HepG2 (cell line): ENCODE results near the gene CLCN4. TPM values are rescaled to one million over a fixed set of nuclear protein-coding genes. Genes with fewer than 3 reads are reported as not detected.

Source experiments
- ATAC-seq: fragments of 200-7000 bp; cut with Tn5 transposase; 3 replicates; pipeline ENCODE4 v1.9.1; 2020; ENCODE audit warnings: mild to moderate bottlenecking, moderate library complexity
- BruUV-seq: library from RNA; stranded (reverse); fragments of 400-500 nt; replicated peaks from 2 replicates; lab custom pipeline; 2021; lab: Mats Ljungman, UMichigan
- CTCF ChIA-PET: fragments of 300-600 bp; formaldehyde crosslinking; extraction: SDS; loops from one replicate; lab custom pipeline; 2021; ENCODE audit warnings: low total read pairs, inconsistent platforms, low intra/inter-chr PET ratio; lab: Yijun Ruan, JAX
- POLR2A ChIA-PET: fragments of 350-600 bp; sonication (Branson Sonifier 250); formaldehyde crosslinking; loops from one replicate; lab custom pipeline; 2020; ENCODE audit warnings: antibody characterized with exemption, inconsistent platforms; lab: Yijun Ruan, JAX
- DNase-seq: peaks from one replicate; pipeline ENCODE4 v3.0.0-alpha.2; 2015; ENCODE audit warnings: low spot score
- FAIRE-seq: peaks from 3 replicates; lab custom pipeline; 2011; peaks lifted over from hg19 to GRCh38; lab: Jason Lieb, UNC
- H2AFZ ChIP-seq: one replicate; pipeline ENCODE4 v1.6.1; 2011; ENCODE audit warnings: low read length, inconsistent platforms
- H3K27ac ChIP-seq: fragments of 300-600 bp; 3 replicates; pipeline ENCODE4 v1.8.0; 2011; ENCODE audit warnings: mixed run types, mild to moderate bottlenecking, mixed read lengths, low read length, inconsistent platforms; ENCODE audit not compliant: insufficient read depth; ENCODE audit errors: extremely low read length
- H3K27me3 ChIP-seq, 2 experiments: fragments of 200-600 bp in 1 of 2; 2 replicates in 1 of 2; 3 replicates in 1 of 2; pipeline versions ENCODE4 v1.6.0 to v1.8.0; 2011; ENCODE audit warnings: low read length in 2 of 2, mild to moderate bottlenecking in 2 of 2, moderate library complexity in 2 of 2, inconsistent platforms in 1 of 2; ENCODE audit not compliant: insufficient read depth in 2 of 2, control insufficient read depth in 1 of 2
- H3K36me3 ChIP-seq, 2 experiments: fragments of 200-600 bp in 1 of 2; replicated peaks in 1 of 2; 2 replicates in 1 of 2; 3 replicates in 1 of 2; pipeline versions ENCODE4 v1.5.1 to v1.8.0; 2011; ENCODE audit warnings: low read length in 2 of 2, inconsistent platforms in 1 of 2; ENCODE audit not compliant: insufficient read depth in 2 of 2, control insufficient read depth in 1 of 2
- H3K4me1 ChIP-seq: 2 replicates; pipeline ENCODE4 v1.5.1; 2012; ENCODE audit warnings: low read length, inconsistent platforms; ENCODE audit not compliant: insufficient read depth
- H3K4me2 ChIP-seq: 2 replicates; pipeline ENCODE4 v1.6.0; 2011; ENCODE audit warnings: low read depth, low read length, inconsistent platforms
- H3K4me3 ChIP-seq, 3 experiments: fragments of 200-600 bp in 1 of 3; sonication (generic), shearing (Covaris generic) in 1 of 3; replicated peaks in 1 of 3; 2 replicates each; pipeline ENCODE4 v1.5.1; 2011 to 2016; ENCODE audit warnings: low read length in 3 of 3, inconsistent platforms in 2 of 3, low read depth in 2 of 3, mild to moderate bottlenecking in 2 of 3, control low read depth in 1 of 3, mixed read lengths in 1 of 3; ENCODE audit not compliant: insufficient read depth in 1 of 3
- H3K79me2 ChIP-seq: one replicate; pipeline ENCODE4 v1.6.1; 2011; ENCODE audit warnings: low read length, inconsistent platforms; ENCODE audit not compliant: insufficient read depth
- H3K9ac ChIP-seq: 2 replicates; pipeline ENCODE4 v1.6.0; 2011; ENCODE audit warnings: mild to moderate bottlenecking, low read depth, low read length, inconsistent platforms; ENCODE audit not compliant: insufficient read depth
- H3K9me3 ChIP-seq: 2 replicates; pipeline ENCODE4 v1.5.1; 2012; ENCODE audit warnings: mild to moderate bottlenecking, low read length
- H4K20me1 ChIP-seq: 2 replicates; pipeline ENCODE4 v1.6.0; 2011; ENCODE audit warnings: inconsistent platforms, mild to moderate bottlenecking, low read length, moderate library complexity; ENCODE audit not compliant: insufficient read depth
- CHCHD3 ChIP-seq: sonication (generic); formaldehyde crosslinking; IDR thresholded peaks from 2 replicates; pipeline ENCODE4 v1.8.0; 2022; ENCODE audit warnings: mild to moderate bottlenecking, missing genetic modification reagents, moderate library complexity
- CREM ChIP-seq, 2 experiments: sonication (generic) in 1 of 2; formaldehyde crosslinking in 1 of 2; IDR thresholded peaks; 2 replicates each; pipeline versions ENCODE4 v1.4.0 to v1.6.1; 2016 to 2020; ENCODE audit warnings: antibody characterized with exemption in 1 of 2, mild to moderate bottlenecking in 1 of 2, missing genetic modification reagents in 1 of 2
- ELF3 ChIP-seq: IDR thresholded peaks from 2 replicates; pipeline ENCODE4 v1.6.1; 2016; ENCODE audit warnings: missing genetic modification reagents, missing compliant biosample characterization
- FOXP4 ChIP-seq: sonication (generic); formaldehyde crosslinking; IDR thresholded peaks from 2 replicates; pipeline ENCODE4 v1.4.0; 2020; ENCODE audit warnings: missing genetic modification reagents
- JARID2 ChIP-seq: sonication (generic); formaldehyde crosslinking; IDR thresholded peaks from 2 replicates; pipeline ENCODE4 v1.8.1; 2023; ENCODE audit warnings: missing genetic modification reagents, inconsistent platforms; ENCODE audit not compliant: insufficient replicate concordance
- PCBP1 ChIP-seq: fragments of 200-400 bp; formaldehyde crosslinking; IDR thresholded peaks from 2 replicates; pipeline ENCODE4 v1.6.1; 2017; ENCODE audit warnings: mild to moderate bottlenecking, low read depth, low read length, borderline replicate concordance
- PHF5A ChIP-seq: IDR thresholded peaks from one replicate; pipeline ENCODE4 v1.6.1; 2018; ENCODE audit warnings: low read depth, missing genetic modification reagents; ENCODE audit not compliant: unreplicated experiment
- RCOR2 ChIP-seq: IDR thresholded peaks from 2 replicates; pipeline ENCODE4 v1.6.1; 2016; ENCODE audit warnings: missing biosample characterization, missing genetic modification reagents
- SP1 ChIP-seq, 2 experiments: fragments of 450-650 bp in 1 of 2; sonication (generic) in 1 of 2; formaldehyde crosslinking in 1 of 2; IDR thresholded peaks; 2 replicates each; pipeline versions ENCODE4 v1.4.0 to v1.6.1; 2016 to 2020; ENCODE audit warnings: missing genetic modification reagents in 1 of 2
- SRSF9 ChIP-seq: fragments of 200-400 bp; formaldehyde crosslinking; IDR thresholded peaks from 2 replicates; pipeline ENCODE4 v1.6.1; 2018; ENCODE audit warnings: borderline replicate concordance, mild to moderate bottlenecking, low read depth, low read length; ENCODE audit not compliant: insufficient read depth, poor library complexity, severe bottlenecking
- USF2 ChIP-seq, 2 experiments: sonication (generic) in 1 of 2; formaldehyde crosslinking in 1 of 2; IDR thresholded peaks; 2 replicates each; pipeline versions ENCODE4 v1.5.1 to v1.6.1; 2011 to 2020; ENCODE audit warnings: borderline replicate concordance in 1 of 2, low read depth in 1 of 2, low read length in 1 of 2, mild to moderate bottlenecking in 1 of 2, missing genetic modification reagents in 1 of 2, moderate library complexity in 1 of 2
- ZBTB2 ChIP-seq: sonication (generic); formaldehyde crosslinking; IDR thresholded peaks from 2 replicates; pipeline ENCODE4 v1.8.0; 2022; ENCODE audit warnings: low read depth, missing genetic modification reagents
- ZNF383 ChIP-seq: sonication (generic); formaldehyde crosslinking; IDR thresholded peaks from 2 replicates; pipeline ENCODE4 v1.4.0; 2020; ENCODE audit warnings: missing genetic modification reagents, mild to moderate bottlenecking, borderline replicate concordance
- ZNF691 ChIP-seq: sonication (generic); formaldehyde crosslinking; IDR thresholded peaks from 2 replicates; pipeline ENCODE4 v1.4.0; 2020; ENCODE audit warnings: missing genetic modification reagents, low read depth, mild to moderate bottlenecking, borderline replicate concordance
- WGBS: methylation state at CpG from one replicate; pipeline ENCODE4 v1.1.6; 2017; ENCODE audit warnings: low lambda C conversion rate; 5-methylcytosine and 5-hydroxymethylcytosine counted together
- in situ Hi-C: cut with HindIII; loops from 2 replicates; pipeline ENCODE4 v1.10.0; 2017; ENCODE audit warnings: low pct_unique_long_range_greater_than_20kb; ENCODE audit not compliant: extremely low pct_ligation_motif_present
- intact Hi-C: fragments of 100-400 bp; cut with micrococcal nuclease; formaldehyde crosslinking; loops from one replicate; pipeline ENCODE4 v1.10.0; 2022; ENCODE audit not compliant: unreplicated experiment
- polyA plus RNA-seq, 8 experiments: library from polyadenylated mRNA; depleted of rRNA in 3 of 8; stranded (reverse) in 7 of 8; unstranded in 1 of 8; fragments of >200 nt; fragmentation: Illumina TruSeq in 4 of 8; extraction: Trizol in 4 of 8; gene quantifications; 2 replicates each; pipeline versions ENCODE4 v1.2.1 to v1.2.3, GENCODE V29; 2011 to 2016; ENCODE audit warnings: low read depth in 4 of 8, missing spikeins in 1 of 8, mixed read lengths in 1 of 8; ENCODE audit not compliant: insufficient read depth in 1 of 8
- total RNA-seq, 5 experiments: library from RNA; depleted of rRNA; stranded (reverse); fragments of >200 nt; fragmentation: Illumina TruSeq; extraction: Trizol; gene quantifications; 2 replicates each; pipeline ENCODE4 v1.2.3, GENCODE V29; 2016; ENCODE audit warnings: low read depth in 1 of 5

Gene CLCN4
- total and polyA plus RNA-seq, 2 of the 13 experiments (the other 11 are each of a cell fraction or from before 2014, with no cell fraction given): 1.8 to 2.5 TPM

GRCh38 chrX:10265775-10266174 lies 109.0 kb downstream of the CLCN4 start:
- H3K4me2 ChIP-seq: no peak overlapping the region
- BruUV-seq: no TSS peak
- no peaks in the 10 kb centered on the region for H3K79me2 ChIP-seq
- CTCF ChIA-PET: no interaction called here
- no peaks in the 10 kb centered on the region for H3K27me3 ChIP-seq
- H3K4me1 ChIP-seq: no peaks in the 10 kb centered on the region
- H2AFZ ChIP-seq: no peak overlapping the region
- H4K20me1 ChIP-seq: no peaks in the 10 kb centered on the region
- WGBS: 0% methylated on average over 2 of the region's 2 CpGs
- intact Hi-C loops: no loop called here
- H3K9ac ChIP-seq: no peak overlapping the region
- DNase-seq: no peak
- no peak for FAIRE-seq
- in situ Hi-C loops: no loop called here
- no peak for ATAC-seq
- H3K36me3 ChIP-seq: no peaks in the 10 kb centered on the region
- H3K4me3 ChIP-seq: no peak overlapping the region
- POLR2A ChIA-PET: no interaction called here
- no peaks in the 10 kb centered on the region for H3K9me3 ChIP-seq
- H3K27ac ChIP-seq: no peak overlapping the region
- TF ChIP-seq PCBP1 (no peak), JARID2 (CRISPR knock-in tag) (no peak), CREM (IDR thresholded peaks at IDR 0.05) (no peak), CREM (CRISPR knock-in tag; IDR thresholded peaks at IDR 0.05) (no peak), RCOR2 (CRISPR knock-in tag) (no peak), SRSF9 (no peak), FOXP4 (CRISPR knock-in tag) (no peak), PHF5A (CRISPR knock-in tag) (no peak), ZNF691 (CRISPR knock-in tag) (no peak), ELF3 (CRISPR knock-in tag) (no peak), SP1 (IDR thresholded peaks at IDR 0.05) (no peak), SP1 (CRISPR knock-in tag; IDR thresholded peaks at IDR 0.05) (no peak), USF2 (IDR thresholded peaks at IDR 0.05; ENCODE audit: low read depth, low read length) (no peak), USF2 (CRISPR knock-in tag; IDR thresholded peaks at IDR 0.05; ENCODE audit: borderline replicate concordance) (no peak), ZBTB2 (CRISPR knock-in tag) (no peak), CHCHD3 (CRISPR knock-in tag) (no peak), ZNF383 (CRISPR knock-in tag) (no peak)
